PFSK-1 (cell line): ENCODE measurements around the gene ASZ1.

Experiments
- FOXP2 ChIP-seq: optimal IDR thresholded peaks from 2 replicates; pipeline ENCODE3; 2011; ENCODE audit warnings: borderline replicate concordance, control low read depth, inconsistent platforms; ENCODE audit not compliant: insufficient read depth; ENCODE audit errors: extremely low read length, extremely low read depth
- POLR2AphosphoS5 ChIP-seq: IDR thresholded peaks from 2 replicates; pipeline ENCODE4 v1.6.1; 2012; ENCODE audit warnings: low read depth, mild to moderate bottlenecking, control low read depth, low read length, moderate library complexity
- SIN3A ChIP-seq: IDR thresholded peaks from 2 replicates; pipeline ENCODE4 v1.6.1; 2012; ENCODE audit warnings: mild to moderate bottlenecking, low read length, moderate library complexity, borderline replicate concordance; ENCODE audit not compliant: insufficient read depth
- TAF1 ChIP-seq: IDR thresholded peaks from 2 replicates; pipeline ENCODE4 v1.6.1; 2012; ENCODE audit warnings: low read length, control low read depth, borderline replicate concordance; ENCODE audit not compliant: insufficient read depth
- TF ChIP-seq, protein P1 (sequence below), 2 experiments: IDR thresholded peaks; 2 replicates each; pipeline versions ENCODE4 v1.6.1 to v1.8.0; 2011 to 2012; ENCODE audit warnings: low read depth in 2 of 2, low read length in 2 of 2, control low read depth in 1 of 2, inconsistent platforms in 1 of 2, mild to moderate bottlenecking in 1 of 2, moderate library complexity in 1 of 2; ENCODE audit not compliant: insufficient read depth in 1 of 2

GRCh38 chr7:117444646-117445045, 17.4 kb upstream of the ASZ1 start:
- TF ChIP-seq SIN3A (no peak), POLR2AphosphoS5 (no peak), TAF1 (no peak), FOXP2 (no peak)
- TF ChIP-seq, protein P1, sequence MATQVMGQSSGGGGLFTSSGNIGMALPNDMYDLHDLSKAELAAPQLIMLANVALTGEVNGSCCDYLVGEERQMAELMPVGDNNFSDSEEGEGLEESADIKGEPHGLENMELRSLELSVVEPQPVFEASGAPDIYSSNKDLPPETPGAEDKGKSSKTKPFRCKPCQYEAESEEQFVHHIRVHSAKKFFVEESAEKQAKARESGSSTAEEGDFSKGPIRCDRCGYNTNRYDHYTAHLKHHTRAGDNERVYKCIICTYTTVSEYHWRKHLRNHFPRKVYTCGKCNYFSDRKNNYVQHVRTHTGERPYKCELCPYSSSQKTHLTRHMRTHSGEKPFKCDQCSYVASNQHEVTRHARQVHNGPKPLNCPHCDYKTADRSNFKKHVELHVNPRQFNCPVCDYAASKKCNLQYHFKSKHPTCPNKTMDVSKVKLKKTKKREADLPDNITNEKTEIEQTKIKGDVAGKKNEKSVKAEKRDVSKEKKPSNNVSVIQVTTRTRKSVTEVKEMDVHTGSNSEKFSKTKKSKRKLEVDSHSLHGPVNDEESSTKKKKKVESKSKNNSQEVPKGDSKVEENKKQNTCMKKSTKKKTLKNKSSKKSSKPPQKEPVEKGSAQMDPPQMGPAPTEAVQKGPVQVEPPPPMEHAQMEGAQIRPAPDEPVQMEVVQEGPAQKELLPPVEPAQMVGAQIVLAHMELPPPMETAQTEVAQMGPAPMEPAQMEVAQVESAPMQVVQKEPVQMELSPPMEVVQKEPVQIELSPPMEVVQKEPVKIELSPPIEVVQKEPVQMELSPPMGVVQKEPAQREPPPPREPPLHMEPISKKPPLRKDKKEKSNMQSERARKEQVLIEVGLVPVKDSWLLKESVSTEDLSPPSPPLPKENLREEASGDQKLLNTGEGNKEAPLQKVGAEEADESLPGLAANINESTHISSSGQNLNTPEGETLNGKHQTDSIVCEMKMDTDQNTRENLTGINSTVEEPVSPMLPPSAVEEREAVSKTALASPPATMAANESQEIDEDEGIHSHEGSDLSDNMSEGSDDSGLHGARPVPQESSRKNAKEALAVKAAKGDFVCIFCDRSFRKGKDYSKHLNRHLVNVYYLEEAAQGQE (IDR thresholded peaks at IDR 0.05; ENCODE audit: insufficient read depth in 1 of 2, low read depth in 2 of 2, low read length in 2 of 2) = no peak
